ENCODE measurements around the gene EDEM2. TPM values are rescaled to one million over a fixed set of nuclear protein-coding genes. Genes with fewer than 3 reads are reported as not detected.

The EDEM2 gene
- total and polyA plus RNA-seq, 2 of the 13 experiments (the other 11 are each of a cell fraction or from before 2014, with no cell fraction given): 33.1 to 46.9 TPM

GRCh38 chr20:35146299-35146919, 727 bp downstream of the EDEM2 start (continued):
- TF ChIP-seq ARID5B (CRISPR knock-in tag; IDR thresholded peaks at IDR 0.05) (no peak), ZZZ3 (CRISPR knock-in tag; IDR thresholded peaks at IDR 0.05; ENCODE audit: borderline replicate concordance) (no peak; the same call in 1 of the 2 replicates), MXD3 (CRISPR knock-in tag; IDR thresholded peaks at IDR 0.05) (no peak), ZHX1 (CRISPR knock-in tag; IDR thresholded peaks at IDR 0.05; ENCODE audit: low read depth) (no peak), ZNF44 (CRISPR knock-in tag; IDR thresholded peaks at IDR 0.05) (peak; percentile 8; the same call in 1 of the 2 replicates), ZNF367 (CRISPR knock-in tag; IDR thresholded peaks at IDR 0.05; ENCODE audit: borderline replicate concordance) (no peak), NFATC3 (CRISPR knock-in tag; IDR thresholded peaks at IDR 0.05) (0 out of 2 replicates have a peak, but pooled peaks have one; percentile 79), ZNF512B (CRISPR knock-in tag; IDR thresholded peaks at IDR 0.05; ENCODE audit: borderline replicate concordance) (no peak), SPEN (CRISPR knock-in tag; IDR thresholded peaks at IDR 0.05; ENCODE audit: low read depth) (no peak), NR2F2 (IDR thresholded peaks at IDR 0.05; ENCODE audit: borderline replicate concordance, low read depth) (no peak), SATB2 (CRISPR knock-in tag; IDR thresholded peaks at IDR 0.05) (0 out of 2 replicates have a peak, but pooled peaks have one; percentile 3), CCAR2 (optimal IDR thresholded peaks at IDR 0.05; ENCODE audit: low read depth, low read length) (no peak), ZBTB7A (CRISPR knock-in tag; IDR thresholded peaks at IDR 0.05) (no peak), CREM (IDR thresholded peaks at IDR 0.05) (no peak), CREM (CRISPR knock-in tag; IDR thresholded peaks at IDR 0.05) (no peak), ZNF337 (CRISPR knock-in tag; IDR thresholded peaks at IDR 0.05; ENCODE audit: borderline replicate concordance, low read depth) (no peak), ZNF772 (CRISPR knock-in tag; IDR thresholded peaks at IDR 0.05) (no peak), CHD2 (IDR thresholded peaks at IDR 0.05; ENCODE audit: low read depth, low read length) (no peak), NR1H2 (CRISPR knock-in tag; IDR thresholded peaks at IDR 0.05; ENCODE audit: borderline replicate concordance, low read depth) (no peak), KAT7 (CRISPR knock-in tag; IDR thresholded peaks at IDR 0.05; ENCODE audit: borderline replicate concordance) (peak; percentile 80; the same call in 1 of the 2 replicates), ETV6 (CRISPR knock-in tag; conservative IDR thresholded peaks at IDR 0.05) (0 out of 2 replicates have a peak, but pooled peaks have one; percentile 4)

All from HepG2 (cell line).